CD4-positive, alpha-beta T cell (primary cell): Measurements from ENCODE around the gene CCR2. TPM values are rescaled to one million over a fixed set of nuclear protein-coding genes. Genes with fewer than 3 reads are reported as not detected.

Experiments used
- ATAC-seq: fragments of 200-7000 bp; cut with Tn5 transposase; one replicate; pipeline ENCODE4 v1.10.0; 2022; ENCODE audit warnings: mild to moderate bottlenecking; ENCODE audit not compliant: poor library complexity
- CTCF ChIA-PET: fragments of 350-600 bp; sonication (Branson Sonifier 250); formaldehyde crosslinking; loops from one replicate; lab custom pipeline; 2021; ENCODE audit warnings: antibody characterized with exemption, inconsistent platforms; lab: Charles Lee
- POLR2A ChIA-PET: fragments of 350-600 bp; sonication (Branson Sonifier 250); formaldehyde crosslinking; loops from one replicate; lab custom pipeline; 2021; ENCODE audit warnings: antibody characterized with exemption, inconsistent platforms; lab: Charles Lee
- DNase-seq, 14 experiments: peaks; one replicate each; pipeline ENCODE4 v3.0.0-alpha.2; 2013 to 2020; ENCODE audit warnings: mixed read lengths in 2 of 14
- H3K27ac ChIP-seq, 2 donors: one replicate each; pipeline versions ENCODE4 v1.5.1 to v1.7.0; 2013; ENCODE audit warnings: low read length in 2 of 2, low read depth in 1 of 2, mild to moderate bottlenecking in 1 of 2
- H3K27me3 ChIP-seq, 2 experiments: 1 replicate in 1 of 2; 2 replicates in 1 of 2; pipeline versions ENCODE4 v1.6.1 to v1.7.0; 2013; ENCODE audit warnings: low read length in 2 of 2, control low read depth in 1 of 2, mild to moderate bottlenecking in 1 of 2, moderate library complexity in 1 of 2; ENCODE audit not compliant: insufficient read depth in 2 of 2, control insufficient read depth in 1 of 2
- H3K36me3 ChIP-seq: one replicate; pipeline ENCODE4 v1.6.1; 2013; ENCODE audit warnings: low read length, control low read depth; ENCODE audit not compliant: insufficient read depth
- H3K4me1 ChIP-seq: one replicate; pipeline ENCODE4 v1.6.1; 2013; ENCODE audit warnings: low read length, control low read depth; ENCODE audit not compliant: insufficient read depth
- H3K4me3 ChIP-seq: one replicate; pipeline ENCODE4 v1.5.1; 2013; ENCODE audit warnings: mild to moderate bottlenecking, low read length, moderate library complexity
- H3K9me3 ChIP-seq, 2 experiments: 1 replicate in 1 of 2; 2 replicates in 1 of 2; pipeline versions ENCODE4 v1.6.1 to v1.7.0; 2013; ENCODE audit warnings: low read length in 2 of 2, mild to moderate bottlenecking in 2 of 2, control low read depth in 1 of 2, moderate library complexity in 1 of 2; ENCODE audit not compliant: control insufficient read depth in 1 of 2, insufficient read depth in 1 of 2
- H3K27ac Mint-ChIP-seq: one replicate; pipeline ENCODE4 v1.8.0; 2020; ENCODE audit warnings: mixed read lengths
- H3K27me3 Mint-ChIP-seq: one replicate; pipeline ENCODE4 v1.8.0; 2021; ENCODE audit warnings: mixed read lengths
- H3K36me3 Mint-ChIP-seq: one replicate; pipeline ENCODE4 v1.8.0; 2021; ENCODE audit warnings: low read depth, mixed read lengths
- H3K4me1 Mint-ChIP-seq: one replicate; pipeline ENCODE4 v1.8.0; 2021; ENCODE audit warnings: low read depth, mixed read lengths
- H3K4me3 Mint-ChIP-seq: one replicate; pipeline ENCODE4 v1.8.0; 2020; ENCODE audit warnings: mild to moderate bottlenecking, mixed read lengths
- H3K9me3 Mint-ChIP-seq: one replicate; pipeline ENCODE4 v1.8.0; 2020; ENCODE audit warnings: mixed read lengths
- CTCF ChIP-seq: fragments of 200-600 bp; IDR thresholded peaks from one replicate; pipeline ENCODE4 v1.8.0; 2022; ENCODE audit warnings: antibody characterized with exemption, mild to moderate bottlenecking
- intact Hi-C, 2 experiments: fragments of 100-400 bp; cut with DNase I in 1 of 2; cut with micrococcal nuclease in 1 of 2; formaldehyde crosslinking; loops; one replicate each; pipeline versions ENCODE4 v1.15.1 to v1.9.0; 2023 to 2025; cut with DNase I, micrococcal nuclease
- total RNA-seq, 174 experiments: library from RNA in 2 of 174; stranded (reverse) in 2 of 174; gene quantifications; one replicate each; pipeline ENCODE4 v1.2.3 and lab custom pipeline; 2021 to 2026

Gene CCR2
- total RNA-seq, 2 experiments from 2014 or later = 0.99 to 1.0 TPM

- DNase-seq (peak in 1 of 14 experiments; percentile 49), ATAC-seq (no peak)
- Histone ChIP-seq H3K27ac (peak overlapping the region in 1 of 2 donors; percentile 26), H3K4me1 (peaks cover 54% of the 10 kb centered on the region), H3K9me3 (no peaks in the 10 kb centered on the region), H3K27me3 (no peaks in the 10 kb centered on the region), H3K4me3 (peak overlapping the region; percentile 3), H3K36me3 (no peaks in the 10 kb centered on the region)
- CTCF ChIA-PET = interaction anchor here (1.0 kb wide), 1 partner anchor 168 kb away, joined by 3 read pairs; the partner anchor contains the start of gene CCR1
- H3K9me3 Mint-ChIP-seq = no peaks in the 10 kb centered on the region
- no peak overlapping the region for H3K4me3 Mint-ChIP-seq
- intact Hi-C loops = loop anchor here in 1 of 2 experiments (5.0 kb wide), 1 partner anchor 439 kb away; no protein-coding TSS in a partner anchor
- peaks cover 42% of the 10 kb centered on the region for H3K4me1 Mint-ChIP-seq
- H3K27ac Mint-ChIP-seq = no peak overlapping the region
- POLR2A ChIA-PET = interaction anchor here (0.6 kb wide), 1 partner anchor 27 kb away, joined by 3 read pairs; no protein-coding TSS in a partner anchor
- TF ChIP-seq CTCF = no peak
- H3K27me3 Mint-ChIP-seq = no peaks in the 10 kb centered on the region
- no peaks in the 10 kb centered on the region for H3K36me3 Mint-ChIP-seq
Measured at GRCh38 chr3:46375814-46376213, 21.9 kb downstream of the CCR2 start.

DNA sequence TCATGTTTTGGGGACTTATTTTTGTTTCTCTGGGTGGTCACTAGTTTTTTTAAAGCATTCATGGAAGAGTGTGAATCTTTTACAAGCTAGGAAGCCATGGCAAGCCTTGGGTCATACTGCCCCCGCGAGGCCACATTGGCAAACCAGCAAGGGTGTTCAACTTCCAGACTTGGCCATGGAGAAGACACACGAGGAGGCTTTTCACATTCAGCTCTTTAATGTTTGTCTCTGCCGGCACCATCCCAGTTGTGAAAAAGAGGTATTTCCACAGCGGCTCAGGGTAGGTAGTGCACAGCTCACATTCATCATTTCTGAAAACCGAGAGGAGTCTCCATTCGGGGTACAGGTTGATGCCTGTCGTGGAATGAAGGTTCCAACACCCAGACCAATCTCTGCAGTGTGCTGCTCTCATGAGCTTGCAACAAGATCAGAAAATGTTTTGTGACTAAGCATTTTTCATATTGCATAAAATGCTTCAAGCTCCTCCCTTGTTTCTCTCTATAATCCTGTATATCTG is 24.6 kb downstream of the CCR2 start:
- DNase-seq = peak; percentile 37 to 77 (median 54)
- peaks cover 36% of the 10 kb centered on the region for H3K4me1 Mint-ChIP-seq
- H3K27ac Mint-ChIP-seq = no peak overlapping the region
- H3K4me1 ChIP-seq = peaks cover 43% of the 10 kb centered on the region
- CTCF ChIA-PET = interaction anchor here (1.1 to 2.5 kb wide), 13 partner anchors 10 to 618 kb away, joined by 3 to 21 read pairs (median 4); no protein-coding TSS in a partner anchor
- no peaks in the 10 kb centered on the region for H3K27me3 Mint-ChIP-seq
- H3K27ac ChIP-seq = no peak overlapping the region
- no peaks in the 10 kb centered on the region for H3K27me3 ChIP-seq
- intact Hi-C loops = loop anchor here (1.0 to 5.0 kb wide), 3 partner anchors 102 to 441 kb away; no protein-coding TSS in a partner anchor
- no peaks in the 10 kb centered on the region for H3K9me3 Mint-ChIP-seq
- no peaks in the 10 kb centered on the region for H3K9me3 ChIP-seq
- TF ChIP-seq CTCF = peak; percentile 65
- peak; percentile 54 for ATAC-seq
- H3K36me3 Mint-ChIP-seq = no peaks in the 10 kb centered on the region
- no peaks in the 10 kb centered on the region for H3K36me3 ChIP-seq
- POLR2A ChIA-PET = interaction anchor here (0.7 to 1.4 kb wide), 2 partner anchors 9 to 310 kb away, joined by 3 to 5 read pairs; no protein-coding TSS in a partner anchor
- no peak overlapping the region for H3K4me3 ChIP-seq
- H3K4me3 Mint-ChIP-seq = no peak overlapping the region

DNA sequence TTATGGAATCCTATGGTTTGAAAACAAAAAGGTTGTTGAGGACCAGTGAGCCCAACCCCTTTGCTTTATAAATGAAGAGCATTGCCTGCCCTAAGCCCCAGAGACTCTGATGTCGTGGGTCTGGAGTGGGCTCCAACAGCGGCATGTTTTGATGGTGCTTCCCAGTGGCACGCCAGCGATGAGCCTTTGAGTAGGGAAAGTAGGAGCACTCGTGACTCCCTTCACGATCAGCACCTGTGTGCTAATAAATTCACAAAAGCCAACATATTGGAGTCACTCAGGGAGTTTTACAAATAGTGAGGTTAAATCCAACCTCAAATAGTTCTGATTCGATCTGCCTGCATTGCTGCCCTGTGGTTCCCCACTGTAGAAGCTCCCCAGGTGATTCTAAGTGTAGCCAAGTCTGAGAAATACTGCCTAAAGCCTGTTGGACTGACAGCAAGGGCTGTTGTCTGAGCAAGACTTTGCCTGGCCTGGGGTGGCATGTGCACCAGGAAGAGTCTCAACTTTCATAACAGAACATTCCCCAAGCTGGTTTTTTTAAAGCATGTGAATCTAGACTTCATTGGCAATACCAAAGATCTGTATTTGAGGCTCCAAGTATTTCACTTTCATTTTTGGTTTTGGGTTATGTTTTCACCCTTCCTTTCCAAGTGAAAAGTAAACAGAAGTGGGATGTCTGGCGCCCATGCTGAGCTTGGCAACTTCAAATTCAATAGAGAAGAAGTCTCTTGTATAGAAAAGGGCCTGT is 26.7 kb downstream of the CCR2 start:
- H3K9me3 Mint-ChIP-seq = no peaks in the 10 kb centered on the region
- TF ChIP-seq CTCF = no peak
- ChIA-PET CTCF (no interaction called here), POLR2A (no interaction called here)
- Histone ChIP-seq H3K27ac (peak overlapping the region in 1 of 2 donors; percentile 14), H3K4me3 (no peak overlapping the region), H3K27me3 (no peaks in the 10 kb centered on the region), H3K36me3 (no peaks in the 10 kb centered on the region), H3K4me1 (peaks cover 35% of the 10 kb centered on the region), H3K9me3 (no peaks in the 10 kb centered on the region)
- ATAC-seq (no peak), DNase-seq (no peak)
- H3K4me1 Mint-ChIP-seq = peaks cover 27% of the 10 kb centered on the region
- peak overlapping the region; percentile 12 for H3K27ac Mint-ChIP-seq
- peaks cover 6% of the 10 kb centered on the region for H3K27me3 Mint-ChIP-seq
- H3K4me3 Mint-ChIP-seq = no peak overlapping the region
- intact Hi-C loops = no loop called here
- no peaks in the 10 kb centered on the region for H3K36me3 Mint-ChIP-seq
